Activated CD4-positive, alpha-beta T cell treated with anti-CD3 and anti-CD28 coated beads, Interleukin-2, amount 10 ng/mL, durations not matched to agents 7 days and 5 days (primary cell): ENCODE results near the gene CORO2B. TPM values are rescaled to one million over a fixed set of nuclear protein-coding genes. Genes with fewer than 3 reads are reported as not detected.
"Not testable (repeated sequence)": the region's sequence is repeated elsewhere in the genome, so short reads cannot be mapped to it uniquely, and the experiment has no call there.

ENCODE experiments used
- CTCF ChIA-PET: fragments of 350-600 bp; sonication (Branson Sonifier 250); formaldehyde crosslinking; loops from one replicate; lab custom pipeline; 2021; ENCODE audit warnings: antibody characterized with exemption; lab: Charles Lee
- POLR2A ChIA-PET: fragments of 350-600 bp; sonication (Branson Sonifier 250); formaldehyde crosslinking; loops from one replicate; lab custom pipeline; 2021; ENCODE audit warnings: antibody characterized with exemption; lab: Charles Lee
- DNase-seq: peaks from one replicate; pipeline ENCODE4 v3.0.0-alpha.2; 2020
- H3K27ac Mint-ChIP-seq: one replicate; pipeline ENCODE4 v1.8.0; 2021; ENCODE audit warnings: mild to moderate bottlenecking, moderate library complexity, mixed read lengths
- H3K27me3 Mint-ChIP-seq: one replicate; pipeline ENCODE4 v1.8.0; 2021; ENCODE audit warnings: mixed read lengths
- H3K36me3 Mint-ChIP-seq: one replicate; pipeline ENCODE4 v1.8.0; 2021; ENCODE audit warnings: low read depth, mixed read lengths
- H3K4me1 Mint-ChIP-seq: one replicate; pipeline ENCODE4 v1.8.0; 2021; ENCODE audit warnings: mixed read lengths
- H3K4me3 Mint-ChIP-seq: one replicate; pipeline ENCODE4 v1.8.0; 2021; ENCODE audit warnings: mild to moderate bottlenecking, moderate library complexity, mixed read lengths
- H3K9me3 Mint-ChIP-seq: one replicate; pipeline ENCODE4 v1.8.0; 2021; ENCODE audit warnings: mixed read lengths
- total RNA-seq, 2 experiments: library from RNA; stranded (reverse); gene quantifications; one replicate each; pipeline ENCODE4 v1.2.3, GENCODE V29; 2021

CORO2B gene
- total RNA-seq, 2 experiments from 2014 or later: not detected

- CTCF ChIA-PET, H3K36me3 Mint-ChIP-seq, H3K4me3 Mint-ChIP-seq, DNase-seq, H3K9me3 Mint-ChIP-seq, H3K27me3 Mint-ChIP-seq, POLR2A ChIA-PET, H3K27ac Mint-ChIP-seq, H3K4me1 Mint-ChIP-seq: not testable (repeated sequence)
These were observed 102.0 kb downstream of the CORO2B start for GRCh38 chr15:68680756-68681155.

GRCh38 chr15:68681836-68682235 is 103.0 kb downstream of the CORO2B start:
- DNase-seq: no peak
- CTCF ChIA-PET: interaction anchor here (1.1 kb wide), 1 partner anchor 10 kb away, joined by 3 read pairs; no protein-coding TSS in a partner anchor
- Mint-ChIP-seq H3K9me3 (no peaks in the 10 kb centered on the region), H3K4me1 (no peaks in the 10 kb centered on the region), H3K27ac (no peak overlapping the region), H3K4me3 (no peak overlapping the region), H3K27me3 (no peaks in the 10 kb centered on the region), H3K36me3 (no peaks in the 10 kb centered on the region)
- POLR2A ChIA-PET: no interaction called here

- no peak for DNase-seq
- POLR2A ChIA-PET: no interaction called here
- Mint-ChIP-seq H3K4me3 (no peak overlapping the region), H3K27ac (no peak overlapping the region), H3K9me3 (no peaks in the 10 kb centered on the region), H3K27me3 (no peaks in the 10 kb centered on the region), H3K4me1 (no peaks in the 10 kb centered on the region), H3K36me3 (no peaks in the 10 kb centered on the region)
- CTCF ChIA-PET: no interaction called here
These were observed 103.5 kb downstream of the CORO2B start for GRCh38 chr15:68682330-68682729.

- no peak overlapping the region for H3K27ac Mint-ChIP-seq
- ChIA-PET CTCF (no interaction called here), POLR2A (no interaction called here)
- H3K27me3 Mint-ChIP-seq: no peaks in the 10 kb centered on the region
- no peaks in the 10 kb centered on the region for H3K36me3 Mint-ChIP-seq
- H3K4me3 Mint-ChIP-seq: no peak overlapping the region
- no peaks in the 10 kb centered on the region for H3K4me1 Mint-ChIP-seq
- no peak for DNase-seq
- no peaks in the 10 kb centered on the region for H3K9me3 Mint-ChIP-seq
These were observed 104.2 kb downstream of the CORO2B start for GRCh38 chr15:68683026-68683425.

- ChIA-PET CTCF (interaction anchor here (0.6 to 0.9 kb wide), 2 partner anchors 9 to 12 kb away, joined by 3 to 4 read pairs; no protein-coding TSS in a partner anchor), POLR2A (no interaction called here)
- Mint-ChIP-seq H3K9me3 (no peaks in the 10 kb centered on the region), H3K27ac (no peak overlapping the region), H3K4me1 (no peaks in the 10 kb centered on the region), H3K27me3 (no peaks in the 10 kb centered on the region), H3K36me3 (no peaks in the 10 kb centered on the region), H3K4me3 (no peak overlapping the region)
- no peak for DNase-seq
These were observed 104.8 kb downstream of the CORO2B start for GRCh38 chr15:68683551-68683950.

GRCh38 chr15:68684476-68684875 is 105.7 kb downstream of the CORO2B start:
- DNase-seq: no peak
- POLR2A ChIA-PET: no interaction called here
- no peak overlapping the region for H3K27ac Mint-ChIP-seq
- H3K9me3 Mint-ChIP-seq: no peaks in the 10 kb centered on the region
- CTCF ChIA-PET: interaction anchor here (0.9 kb wide), 1 partner anchor 13 kb away, joined by 3 read pairs; no protein-coding TSS in a partner anchor
- no peaks in the 10 kb centered on the region for H3K27me3 Mint-ChIP-seq
- no peaks in the 10 kb centered on the region for H3K36me3 Mint-ChIP-seq
- H3K4me1 Mint-ChIP-seq: no peaks in the 10 kb centered on the region
- no peak overlapping the region for H3K4me3 Mint-ChIP-seq

- CTCF ChIA-PET: no interaction called here
- Mint-ChIP-seq H3K27me3 (no peaks in the 10 kb centered on the region), H3K4me3 (no peak overlapping the region), H3K4me1 (no peaks in the 10 kb centered on the region), H3K36me3 (no peaks in the 10 kb centered on the region), H3K27ac (no peak overlapping the region), H3K9me3 (no peaks in the 10 kb centered on the region)
- DNase-seq: no peak
- POLR2A ChIA-PET: no interaction called here
These were observed 108.4 kb downstream of the CORO2B start for GRCh38 chr15:68687136-68687735.

GRCh38 chr15:68691705-68692104 is 112.9 kb downstream of the CORO2B start:
- Mint-ChIP-seq H3K9me3 (no peaks in the 10 kb centered on the region), H3K36me3 (no peaks in the 10 kb centered on the region), H3K4me1 (peaks cover 11% of the 10 kb centered on the region), H3K27ac (no peak overlapping the region), H3K27me3 (no peaks in the 10 kb centered on the region), H3K4me3 (no peak overlapping the region)
- ChIA-PET POLR2A (no interaction called here), CTCF (interaction anchor here (0.6 to 1.8 kb wide), 3 partner anchors 9 to 198 kb away, joined by 3 to 8 read pairs (median 5); no protein-coding TSS in a partner anchor)
- DNase-seq: no peak

- ChIA-PET POLR2A (no interaction called here), CTCF (interaction anchor here (0.6 kb wide), 2 partner anchors 9 to 92 kb away, joined by 3 to 4 read pairs; no protein-coding TSS in a partner anchor)
- H3K36me3 Mint-ChIP-seq: no peaks in the 10 kb centered on the region
- DNase-seq: peak; percentile 21
- H3K9me3 Mint-ChIP-seq: no peaks in the 10 kb centered on the region
- H3K27ac Mint-ChIP-seq: no peak overlapping the region
- H3K4me3 Mint-ChIP-seq: no peak overlapping the region
- H3K27me3 Mint-ChIP-seq: no peaks in the 10 kb centered on the region
- peaks cover 11% of the 10 kb centered on the region for H3K4me1 Mint-ChIP-seq
These were observed 114.3 kb downstream of the CORO2B start for GRCh38 chr15:68693071-68693470.

GRCh38 chr15:68694111-68694510 is 115.3 kb downstream of the CORO2B start:
- no peaks in the 10 kb centered on the region for H3K27me3 Mint-ChIP-seq
- H3K4me3 Mint-ChIP-seq: no peak overlapping the region
- no peak overlapping the region for H3K27ac Mint-ChIP-seq
- POLR2A ChIA-PET: interaction anchor here (0.5 kb wide), 1 partner anchor 32 kb away, joined by 3 read pairs; no protein-coding TSS in a partner anchor
- H3K9me3 Mint-ChIP-seq: no peaks in the 10 kb centered on the region
- peaks cover 11% of the 10 kb centered on the region for H3K4me1 Mint-ChIP-seq
- CTCF ChIA-PET: no interaction called here
- no peak for DNase-seq
- no peaks in the 10 kb centered on the region for H3K36me3 Mint-ChIP-seq

GRCh38 chr15:68695061-68695595 is 116.3 kb downstream of the CORO2B start:
- CTCF ChIA-PET: no interaction called here
- H3K36me3 Mint-ChIP-seq: no peaks in the 10 kb centered on the region
- H3K27ac Mint-ChIP-seq: no peak overlapping the region
- POLR2A ChIA-PET: no interaction called here
- no peaks in the 10 kb centered on the region for H3K9me3 Mint-ChIP-seq
- H3K4me1 Mint-ChIP-seq: peaks cover 11% of the 10 kb centered on the region
- DNase-seq: no peak
- no peak overlapping the region for H3K4me3 Mint-ChIP-seq
- no peaks in the 10 kb centered on the region for H3K27me3 Mint-ChIP-seq

- no peak for DNase-seq
- no peaks in the 10 kb centered on the region for H3K9me3 Mint-ChIP-seq
- POLR2A ChIA-PET: no interaction called here
- H3K27me3 Mint-ChIP-seq: no peaks in the 10 kb centered on the region
- CTCF ChIA-PET: interaction anchor here (0.6 to 1.0 kb wide), 2 partner anchors 26 to 125 kb away, joined by 3 to 4 read pairs; no protein-coding TSS in a partner anchor
- H3K4me1 Mint-ChIP-seq: peaks cover 11% of the 10 kb centered on the region
- no peaks in the 10 kb centered on the region for H3K36me3 Mint-ChIP-seq
- no peak overlapping the region for H3K4me3 Mint-ChIP-seq
- H3K27ac Mint-ChIP-seq: no peak overlapping the region
These were observed 117.9 kb downstream of the CORO2B start for GRCh38 chr15:68696414-68697363.
